ENCODE results near the gene SIVA1. TPM values are rescaled to one million over a fixed set of nuclear protein-coding genes. Genes with fewer than 3 reads are reported as not detected.

SIVA1 gene
- total RNA-seq, 1 donor from 2014 or later, result 90.1 TPM

- Mint-ChIP-seq H3K27me3 (no peaks in the 10 kb centered on the region), H3K27ac (no peak overlapping the region), H3K4me3 (peak overlapping the region; percentile 52), H3K36me3 (peaks cover 5% of the 10 kb centered on the region), H3K9me3 (no peaks in the 10 kb centered on the region), H3K4me1 (ENCODE audit: unreplicated experiment) (peaks cover 9% of the 10 kb centered on the region)
- no peak for DNase-seq (ENCODE audit: extremely low spot score, unreplicated experiment)
- TF ChIP-seq, protein P1, sequence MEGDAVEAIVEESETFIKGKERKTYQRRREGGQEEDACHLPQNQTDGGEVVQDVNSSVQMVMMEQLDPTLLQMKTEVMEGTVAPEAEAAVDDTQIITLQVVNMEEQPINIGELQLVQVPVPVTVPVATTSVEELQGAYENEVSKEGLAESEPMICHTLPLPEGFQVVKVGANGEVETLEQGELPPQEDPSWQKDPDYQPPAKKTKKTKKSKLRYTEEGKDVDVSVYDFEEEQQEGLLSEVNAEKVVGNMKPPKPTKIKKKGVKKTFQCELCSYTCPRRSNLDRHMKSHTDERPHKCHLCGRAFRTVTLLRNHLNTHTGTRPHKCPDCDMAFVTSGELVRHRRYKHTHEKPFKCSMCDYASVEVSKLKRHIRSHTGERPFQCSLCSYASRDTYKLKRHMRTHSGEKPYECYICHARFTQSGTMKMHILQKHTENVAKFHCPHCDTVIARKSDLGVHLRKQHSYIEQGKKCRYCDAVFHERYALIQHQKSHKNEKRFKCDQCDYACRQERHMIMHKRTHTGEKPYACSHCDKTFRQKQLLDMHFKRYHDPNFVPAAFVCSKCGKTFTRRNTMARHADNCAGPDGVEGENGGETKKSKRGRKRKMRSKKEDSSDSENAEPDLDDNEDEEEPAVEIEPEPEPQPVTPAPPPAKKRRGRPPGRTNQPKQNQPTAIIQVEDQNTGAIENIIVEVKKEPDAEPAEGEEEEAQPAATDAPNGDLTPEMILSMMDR (conservative IDR thresholded peaks at IDR 0.05), result no peak
These were observed 31.2 kb upstream of the SIVA1 start for GRCh38 chr14:104721505-104722431.

DNA sequence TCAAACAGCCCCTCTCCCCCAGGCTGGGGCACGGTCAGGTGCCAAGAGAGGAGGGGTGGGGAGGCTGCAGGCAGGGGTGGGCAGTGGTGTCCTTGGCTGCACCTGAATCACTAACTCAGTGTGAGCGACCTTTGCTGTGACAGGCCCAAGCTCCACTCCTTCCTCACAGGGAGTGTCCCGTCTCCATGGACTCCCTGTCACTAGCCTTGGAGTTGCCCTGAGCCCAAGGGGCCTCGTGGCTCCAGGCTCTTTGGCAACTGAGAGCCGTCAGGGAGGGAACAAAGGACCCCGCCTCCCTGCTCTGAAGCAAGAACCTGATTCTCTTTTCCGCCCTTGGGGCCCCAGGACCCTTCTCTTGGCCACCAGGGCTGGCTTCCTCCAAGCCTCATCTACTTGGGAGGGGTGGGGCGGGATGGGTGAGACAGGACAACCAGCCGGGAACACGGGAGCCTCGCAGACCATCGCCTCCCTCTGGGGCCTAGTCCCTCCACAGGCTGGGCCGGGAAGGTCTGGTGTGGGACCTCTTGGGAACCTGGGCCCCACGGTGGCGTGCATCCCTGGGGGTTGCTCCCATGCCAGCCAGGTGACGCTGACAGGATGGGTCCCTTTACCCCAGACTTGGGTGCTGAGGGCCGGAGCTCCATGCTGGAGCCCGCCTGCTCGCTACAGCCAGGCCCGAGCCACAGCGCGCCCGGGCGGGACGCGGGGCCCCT lies 29.9 kb upstream of the SIVA1 start:
- TF ChIP-seq, protein P1 (conservative IDR thresholded peaks at IDR 0.05), result no peak

GRCh38 chr14:104723651-104724406 lies 29.1 kb upstream of the SIVA1 start, which contains the start of gene ADSS1:
TSS of gene ADSS1 (plus strand) at chr14:104724229. CDS start at chr14:104724271, 42 bp downstream.
- Mint-ChIP-seq H3K36me3 (no peaks in the 10 kb centered on the region), H3K9me3 (no peaks in the 10 kb centered on the region), H3K4me1 (ENCODE audit: unreplicated experiment) (peaks cover 9% of the 10 kb centered on the region), H3K4me3 (peak within 1 kb of the TSS; percentile 79), H3K27ac (no peak within 1 kb of the TSS), H3K27me3 (peaks cover 5% of the 10 kb centered on the region)
- no peak for DNase-seq (ENCODE audit: extremely low spot score, unreplicated experiment)
- TF ChIP-seq, protein P1 (conservative IDR thresholded peaks at IDR 0.05), result peak; percentile 96

More for the DNA sequence above, 29.9 kb upstream of the SIVA1 start:
- no peaks in the 10 kb centered on the region for H3K9me3 Mint-ChIP-seq
- no peaks in the 10 kb centered on the region for H3K36me3 Mint-ChIP-seq
- H3K27me3 Mint-ChIP-seq, result peaks cover 3% of the 10 kb centered on the region
- no peak overlapping the region for H3K4me3 Mint-ChIP-seq
- DNase-seq (ENCODE audit: extremely low spot score, unreplicated experiment), result no peak
- peaks cover 9% of the 10 kb centered on the region for H3K4me1 Mint-ChIP-seq (ENCODE audit: unreplicated experiment)
- H3K27ac Mint-ChIP-seq, result no peak overlapping the region

DNA sequence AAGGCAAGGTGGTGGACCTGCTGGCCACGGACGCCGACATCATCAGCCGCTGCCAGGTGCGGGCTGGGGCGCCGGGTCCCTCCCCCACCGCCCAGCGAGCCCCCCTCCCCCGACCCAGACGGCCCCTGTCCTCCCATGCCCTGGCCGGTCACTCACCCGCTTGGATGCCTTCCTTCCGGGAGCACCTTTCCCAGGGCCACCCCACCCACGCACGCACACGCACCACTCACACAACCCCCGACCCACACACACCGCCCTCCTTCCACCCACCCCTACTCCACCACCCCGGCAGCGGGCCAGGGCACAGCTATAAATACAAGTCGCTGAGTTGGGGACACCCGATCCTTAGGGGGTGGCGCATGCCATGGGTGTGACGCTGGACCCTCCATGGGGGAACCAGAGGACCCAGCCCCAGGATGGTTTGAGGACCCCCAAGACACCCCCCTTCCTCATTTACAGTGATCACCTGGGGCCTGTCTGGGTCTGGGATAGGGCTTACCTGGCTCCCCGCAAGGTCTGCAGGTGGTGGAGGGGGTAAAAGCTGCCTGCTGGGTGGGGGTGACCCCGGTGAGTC lies 28.5 kb upstream of the SIVA1 start:
- Mint-ChIP-seq H3K27ac (no peak overlapping the region), H3K27me3 (peaks cover 9% of the 10 kb centered on the region), H3K9me3 (no peaks in the 10 kb centered on the region), H3K4me3 (peak overlapping the region; percentile 20), H3K4me1 (ENCODE audit: unreplicated experiment) (peaks cover 9% of the 10 kb centered on the region), H3K36me3 (no peaks in the 10 kb centered on the region)
- TF ChIP-seq, protein P1 (conservative IDR thresholded peaks at IDR 0.05), result no peak
- no peak for DNase-seq (ENCODE audit: extremely low spot score, unreplicated experiment)
